ENCODE results near the gene COA1.
"Not testable (repeated sequence)": the region's sequence is repeated elsewhere in the genome, so short reads cannot be mapped to it uniquely, and the experiment has no call there.

COA1 gene

GRCh38 chr7:43609097-43609496 is 120.2 kb downstream of the COA1 start:
- no peak for DNase-seq (ENCODE audit: extremely low read depth in 1 of 2, low read depth in 1 of 2)

- no peak for DNase-seq (ENCODE audit: extremely low read depth in 1 of 2, low read depth in 1 of 2)
Observed at GRCh38 chr7:43604251-43604650, 125.1 kb downstream of the COA1 start.

- no peak for DNase-seq (ENCODE audit: extremely low read depth in 1 of 2, low read depth in 1 of 2)
Observed at GRCh38 chr7:43602256-43602655, 127.1 kb downstream of the COA1 start.

GRCh38 chr7:43600056-43600455 is 129.3 kb downstream of the COA1 start:
- no peak for DNase-seq (ENCODE audit: extremely low read depth in 1 of 2, low read depth in 1 of 2)

GRCh38 chr7:43596426-43596825 is 132.9 kb downstream of the COA1 start:
- DNase-seq (ENCODE audit: extremely low read depth in 1 of 2, low read depth in 1 of 2), result not testable (repeated sequence)

GRCh38 chr7:43594020-43594419 is 135.3 kb downstream of the COA1 start:
- no peak for DNase-seq (ENCODE audit: extremely low read depth in 1 of 2, low read depth in 1 of 2)

- DNase-seq (ENCODE audit: extremely low read depth in 1 of 2, low read depth in 1 of 2), result no peak
Observed at GRCh38 chr7:43593010-43593409, 136.3 kb downstream of the COA1 start.

GRCh38 chr7:43592326-43592725 is 137.0 kb downstream of the COA1 start:
- no peak for DNase-seq (ENCODE audit: extremely low read depth in 1 of 2, low read depth in 1 of 2)

- DNase-seq (ENCODE audit: extremely low read depth in 1 of 2, low read depth in 1 of 2), result no peak
Observed at GRCh38 chr7:43591558-43592180, 137.7 kb downstream of the COA1 start.

GRCh38 chr7:43590862-43591557 is 138.3 kb downstream of the COA1 start:
- DNase-seq (ENCODE audit: extremely low read depth in 1 of 2, low read depth in 1 of 2), result peak in 1 of 2 donors; percentile 37

GRCh38 chr7:43589728-43590127 is 139.6 kb downstream of the COA1 start:
- DNase-seq (ENCODE audit: extremely low read depth in 1 of 2, low read depth in 1 of 2), result no peak
